Caco-2 (cell line): Measurements from ENCODE around the gene DOCK6. TPM values are rescaled to one million over a fixed set of nuclear protein-coding genes. Genes with fewer than 3 reads are reported as not detected.

ENCODE experiments used
- BruUV-seq: library from RNA; stranded (reverse); fragments of 400-500 nt; replicated peaks from 2 replicates; lab custom pipeline; 2021; lab: Mats Ljungman, UMichigan
- CTCF ChIA-PET: fragments of 300-600 bp; sonication (Branson Sonifier 250); formaldehyde crosslinking; loops from one replicate; lab custom pipeline; 2022; ENCODE audit warnings: antibody characterized with exemption; lab: Charles Lee
- POLR2A ChIA-PET: fragments of 300-600 bp; sonication (Branson Sonifier 250); formaldehyde crosslinking; loops from one replicate; lab custom pipeline; 2022; ENCODE audit warnings: antibody characterized with exemption; lab: Charles Lee
- DNase-seq, 2 experiments: peaks; one replicate each; pipeline versions ENCODE4 v3.0.0 to v3.0.0-alpha.2; 2020 to 2022
- H3K27me3 ChIP-seq: replicated peaks from 2 replicates; pipeline ENCODE4 v1.6.0; 2011; ENCODE audit warnings: low read length; ENCODE audit not compliant: control insufficient read depth, insufficient read depth
- H3K36me3 ChIP-seq: 2 replicates; pipeline ENCODE4 v1.5.1; 2011; ENCODE audit warnings: low read length; ENCODE audit not compliant: control insufficient read depth, insufficient read depth
- H3K4me1 ChIP-seq: fragments of 250-450 bp; sonication (Bioruptor Pico); 2 replicates; pipeline ENCODE4 v1.5.1; 2020; ENCODE audit warnings: mild to moderate bottlenecking
- H3K4me3 ChIP-seq: 2 replicates; pipeline ENCODE4 v1.5.1; 2011; ENCODE audit warnings: low read depth, mild to moderate bottlenecking, control low read depth, low read length
- H3K9me3 ChIP-seq: fragments of 250-450 bp; sonication (Bioruptor Pico); 2 replicates; pipeline ENCODE4 v1.5.1; 2020; ENCODE audit warnings: mild to moderate bottlenecking, moderate library complexity
- H3K27ac Mint-ChIP-seq: one replicate; pipeline ENCODE4 v1.8.0; 2022; ENCODE audit warnings: mixed read lengths; ENCODE audit not compliant: unreplicated experiment
- H3K27me3 Mint-ChIP-seq: one replicate; pipeline ENCODE4 v1.8.0; 2022; ENCODE audit warnings: mixed read lengths; ENCODE audit not compliant: insufficient read depth, unreplicated experiment
- H3K36me3 Mint-ChIP-seq: one replicate; pipeline ENCODE4 v1.8.0; 2022; ENCODE audit warnings: mild to moderate bottlenecking, mixed read lengths; ENCODE audit not compliant: insufficient read depth, unreplicated experiment
- H3K4me1 Mint-ChIP-seq: one replicate; pipeline ENCODE4 v1.8.0; 2022; ENCODE audit warnings: low read depth, mixed read lengths; ENCODE audit not compliant: unreplicated experiment
- H3K4me3 Mint-ChIP-seq: one replicate; pipeline ENCODE4 v1.8.0; 2022; ENCODE audit warnings: mild to moderate bottlenecking, moderate library complexity, mixed read lengths; ENCODE audit not compliant: unreplicated experiment
- H3K9me3 Mint-ChIP-seq: one replicate; pipeline ENCODE4 v1.8.0; 2022; ENCODE audit warnings: mixed read lengths; ENCODE audit not compliant: unreplicated experiment
- CTCF ChIP-seq, 2 experiments: fragments of 200-600 bp in 1 of 2; IDR thresholded peaks; 1 replicate in 1 of 2; 2 replicates in 1 of 2; pipeline versions ENCODE4 v1.5.1 to v1.8.0; 2011 to 2022; ENCODE audit warnings: antibody characterized with exemption in 1 of 2, control low read depth in 1 of 2, inconsistent platforms in 1 of 2, low read depth in 1 of 2, low read length in 1 of 2, mild to moderate bottlenecking in 1 of 2, moderate library complexity in 1 of 2; ENCODE audit not compliant: insufficient read depth in 1 of 2, severe bottlenecking in 1 of 2, unreplicated experiment in 1 of 2
- intact Hi-C: fragments of 100-400 bp; cut with micrococcal nuclease; formaldehyde crosslinking; loops from one replicate; pipeline ENCODE4 v1.10.0; 2022; ENCODE audit not compliant: unreplicated experiment
- total RNA-seq: library from RNA; stranded (reverse); gene quantifications from 2 replicates; pipeline ENCODE4 v1.2.3, GENCODE V29; 2022

Gene DOCK6
- total RNA-seq, 1 experiment from 2014 or later, result 84.1 TPM

- Mint-ChIP-seq H3K9me3 (no peaks in the 10 kb centered on the region), H3K4me1 (no peaks in the 10 kb centered on the region), H3K4me3 (no peak overlapping the region), H3K27ac (no peak overlapping the region), H3K27me3 (no peaks in the 10 kb centered on the region), H3K36me3 (peaks cover 35% of the 10 kb centered on the region)
- no peaks in the 10 kb centered on the region for H3K27me3 ChIP-seq
- H3K9me3 ChIP-seq, result no peaks in the 10 kb centered on the region
- DNase-seq, result no peak
- TF ChIP-seq CTCF (IDR thresholded peaks at IDR 0.05; ENCODE audit: insufficient read depth in 1 of 2, low read depth in 1 of 2, low read length in 1 of 2, severe bottlenecking in 1 of 2, unreplicated experiment in 1 of 2), result no peak
- intact Hi-C loops, result no loop called here
- no peaks in the 10 kb centered on the region for H3K4me1 ChIP-seq
- peaks cover 4% of the 10 kb centered on the region for H3K36me3 ChIP-seq
- ChIA-PET CTCF (no interaction called here), POLR2A (no interaction called here)
- no TSS peak for BruUV-seq
- H3K4me3 ChIP-seq, result no peak overlapping the region
These were observed 22.3 kb downstream of the DOCK6 start for GRCh38 chr19:11240008-11240444.

GRCh38 chr19:11239377-11240000 lies 22.8 kb downstream of the DOCK6 start, which contains the start of gene ANGPTL8:
ANGPTL8 (plus strand) TSS chr19:11239619; CDS start chr19:11239638, 19 bp downstream.
- ChIA-PET CTCF (no interaction called here), POLR2A (no interaction called here)
- Mint-ChIP-seq H3K4me1 (no peaks in the 10 kb centered on the region), H3K27ac (no peak within 1 kb of the TSS), H3K9me3 (no peaks in the 10 kb centered on the region), H3K4me3 (no peak within 1 kb of the TSS), H3K27me3 (no peaks in the 10 kb centered on the region), H3K36me3 (peaks cover 38% of the 10 kb centered on the region)
- DNase-seq, result no peak
- TF ChIP-seq CTCF (IDR thresholded peaks at IDR 0.05; ENCODE audit: insufficient read depth in 1 of 2, low read depth in 1 of 2, low read length in 1 of 2, severe bottlenecking in 1 of 2, unreplicated experiment in 1 of 2), result no peak
- Histone ChIP-seq H3K4me3 (no peak within 1 kb of the TSS), H3K36me3 (peaks cover 4% of the 10 kb centered on the region), H3K27me3 (no peaks in the 10 kb centered on the region), H3K9me3 (no peaks in the 10 kb centered on the region), H3K4me1 (no peaks in the 10 kb centered on the region)
- intact Hi-C loops, result no loop called here
- no TSS peak for BruUV-seq

GRCh38 chr19:11238781-11239376 lies 23.4 kb downstream of the DOCK6 start:
- Histone ChIP-seq H3K9me3 (no peaks in the 10 kb centered on the region), H3K36me3 (peaks cover 4% of the 10 kb centered on the region), H3K4me1 (no peaks in the 10 kb centered on the region), H3K4me3 (no peak overlapping the region), H3K27me3 (no peaks in the 10 kb centered on the region)
- H3K36me3 Mint-ChIP-seq, result peaks cover 41% of the 10 kb centered on the region
- intact Hi-C loops, result no loop called here
- no peak overlapping the region for H3K27ac Mint-ChIP-seq
- no peaks in the 10 kb centered on the region for H3K27me3 Mint-ChIP-seq
- ChIA-PET POLR2A (no interaction called here), CTCF (no interaction called here)
- BruUV-seq, result no TSS peak
- no peak for DNase-seq
- H3K9me3 Mint-ChIP-seq, result no peaks in the 10 kb centered on the region
- no peak overlapping the region for H3K4me3 Mint-ChIP-seq
- no peak for TF ChIP-seq CTCF (IDR thresholded peaks at IDR 0.05; ENCODE audit: insufficient read depth in 1 of 2, low read depth in 1 of 2, low read length in 1 of 2, severe bottlenecking in 1 of 2, unreplicated experiment in 1 of 2)
- H3K4me1 Mint-ChIP-seq, result no peaks in the 10 kb centered on the region
